WI38 (cell line): ENCODE measurements around the gene NDST1.

ENCODE experiments used
- H3K4me3 ChIP-seq: 2 replicates; pipeline ENCODE4 v1.5.1; 2011; ENCODE audit warnings: low read depth, mild to moderate bottlenecking, control low read depth, low read length
- TF ChIP-seq, protein P1 (sequence below): IDR thresholded peaks from 2 replicates; pipeline ENCODE4 v1.5.1; 2012; ENCODE audit warnings: low read depth, mild to moderate bottlenecking, control low read depth, low read length

The NDST1 gene

DNA sequence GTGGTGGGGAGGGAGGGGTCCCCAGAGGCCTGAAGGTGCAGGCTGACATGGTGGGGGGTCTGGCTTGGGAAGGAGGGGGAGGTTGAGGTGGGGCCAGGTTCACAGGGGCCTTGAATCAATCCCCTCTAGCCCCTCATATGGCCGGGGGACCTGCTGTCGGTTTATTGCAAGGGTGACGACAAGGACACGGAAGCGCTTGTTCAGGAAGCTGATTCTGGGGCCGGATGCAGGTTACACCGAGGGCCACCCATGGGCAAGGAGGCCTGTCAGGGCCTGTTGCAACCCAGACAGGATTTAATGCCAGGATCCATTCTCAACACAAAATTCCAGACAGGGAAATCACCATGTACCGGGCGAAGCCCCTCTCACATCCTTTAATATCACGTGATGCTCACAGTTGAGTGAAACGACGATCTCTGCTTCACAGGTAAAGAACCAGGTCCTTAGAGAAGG, 90.9 kb downstream of the NDST1 start:
- no peak overlapping the region for H3K4me3 ChIP-seq
- TF ChIP-seq, protein P1, sequence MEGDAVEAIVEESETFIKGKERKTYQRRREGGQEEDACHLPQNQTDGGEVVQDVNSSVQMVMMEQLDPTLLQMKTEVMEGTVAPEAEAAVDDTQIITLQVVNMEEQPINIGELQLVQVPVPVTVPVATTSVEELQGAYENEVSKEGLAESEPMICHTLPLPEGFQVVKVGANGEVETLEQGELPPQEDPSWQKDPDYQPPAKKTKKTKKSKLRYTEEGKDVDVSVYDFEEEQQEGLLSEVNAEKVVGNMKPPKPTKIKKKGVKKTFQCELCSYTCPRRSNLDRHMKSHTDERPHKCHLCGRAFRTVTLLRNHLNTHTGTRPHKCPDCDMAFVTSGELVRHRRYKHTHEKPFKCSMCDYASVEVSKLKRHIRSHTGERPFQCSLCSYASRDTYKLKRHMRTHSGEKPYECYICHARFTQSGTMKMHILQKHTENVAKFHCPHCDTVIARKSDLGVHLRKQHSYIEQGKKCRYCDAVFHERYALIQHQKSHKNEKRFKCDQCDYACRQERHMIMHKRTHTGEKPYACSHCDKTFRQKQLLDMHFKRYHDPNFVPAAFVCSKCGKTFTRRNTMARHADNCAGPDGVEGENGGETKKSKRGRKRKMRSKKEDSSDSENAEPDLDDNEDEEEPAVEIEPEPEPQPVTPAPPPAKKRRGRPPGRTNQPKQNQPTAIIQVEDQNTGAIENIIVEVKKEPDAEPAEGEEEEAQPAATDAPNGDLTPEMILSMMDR, result no peak

DNA sequence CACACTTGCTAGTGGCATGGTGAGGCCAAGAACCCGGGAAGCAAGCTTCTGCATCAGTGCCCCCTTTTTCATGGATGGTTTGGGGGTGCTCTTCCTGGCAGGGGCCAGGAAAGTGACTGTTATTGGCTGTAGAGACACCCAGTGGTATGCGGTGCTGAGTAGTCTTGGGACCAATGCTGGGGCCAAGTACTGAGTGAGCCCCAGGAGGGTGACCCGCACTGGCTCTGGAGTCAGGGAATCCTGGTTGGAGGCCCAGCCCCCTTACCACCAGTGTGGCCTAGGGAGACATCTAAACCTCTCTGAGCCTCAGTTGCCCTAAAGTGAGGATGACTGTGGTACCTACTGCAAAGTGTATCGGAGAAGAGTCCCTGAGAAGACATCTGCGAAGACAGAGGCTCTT, 91.3 kb downstream of the NDST1 start:
- no peak overlapping the region for H3K4me3 ChIP-seq
- TF ChIP-seq, protein P1, result no peak

DNA sequence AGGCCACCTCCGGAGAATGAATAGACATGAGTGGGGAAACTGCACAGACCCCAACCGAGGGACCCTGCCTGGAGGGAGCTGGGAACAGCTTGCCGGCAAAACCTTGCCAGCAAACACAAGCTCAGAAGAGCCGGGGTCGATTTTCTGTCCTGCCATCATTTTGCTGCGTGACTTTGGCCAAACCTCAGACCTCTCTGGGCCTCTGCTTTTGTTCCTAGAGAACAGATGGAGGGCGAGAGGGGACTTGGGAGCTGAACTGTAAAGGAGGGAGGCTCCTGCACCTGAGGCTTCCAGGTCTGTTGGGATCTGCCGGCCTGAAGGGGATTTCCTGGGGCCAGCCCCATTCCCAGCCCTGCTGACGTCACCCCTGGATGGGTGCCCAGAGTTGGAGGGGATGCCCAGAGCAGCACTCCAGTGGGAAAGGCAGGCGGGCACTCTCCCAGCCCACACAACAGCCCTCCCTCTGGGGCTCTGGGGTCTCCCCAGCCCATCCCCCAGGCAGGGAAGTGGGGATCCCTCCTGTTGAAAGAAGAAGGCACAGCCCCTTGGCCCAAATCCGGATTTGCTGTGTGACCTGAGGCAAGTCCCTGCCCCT, 92.1 kb downstream of the NDST1 start:
- TF ChIP-seq, protein P1, result no peak
- no peak overlapping the region for H3K4me3 ChIP-seq

DNA sequence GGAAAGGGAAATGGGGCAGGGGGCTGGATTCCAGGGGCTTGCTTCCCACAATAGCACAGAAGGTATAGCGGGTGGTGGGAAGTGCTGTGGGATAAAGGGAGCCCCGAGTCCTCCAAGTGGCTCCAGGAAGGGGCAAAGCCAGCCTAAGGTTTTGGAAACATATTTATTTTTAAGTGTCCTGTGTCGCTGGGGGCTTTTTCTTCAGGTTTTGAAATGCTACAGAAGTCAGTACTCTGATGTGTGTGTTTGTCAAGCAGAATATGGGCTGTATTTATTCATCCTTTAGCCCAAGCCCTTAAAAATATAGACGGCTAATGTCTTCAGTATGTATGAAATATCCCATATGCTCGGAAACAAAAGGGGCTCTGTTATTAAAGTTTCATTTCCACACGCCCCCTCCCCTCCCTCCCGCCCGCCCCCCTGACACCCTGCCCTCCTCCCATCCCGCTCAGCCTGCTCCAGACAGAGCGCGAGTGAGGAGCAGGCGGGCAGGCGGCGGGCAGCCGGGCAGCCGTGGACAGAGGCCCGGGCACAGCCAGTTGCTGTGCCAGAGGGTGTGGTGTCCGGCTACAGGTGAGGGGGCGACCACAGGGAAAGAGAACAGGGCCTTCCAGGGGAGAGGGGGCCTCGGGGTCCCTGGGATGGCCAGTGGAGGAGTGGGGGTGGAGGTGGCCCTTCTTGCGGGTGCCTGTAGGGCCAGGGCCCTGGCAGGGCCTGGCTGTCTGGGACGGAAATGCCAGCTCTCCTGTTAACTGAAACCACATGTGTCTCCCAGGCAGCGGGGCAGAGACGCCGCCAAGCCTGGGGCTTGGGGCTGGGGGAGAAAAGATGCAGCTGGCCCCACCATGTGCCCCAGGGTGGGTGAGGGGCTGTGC, 92.9 kb downstream of the NDST1 start:
- TF ChIP-seq, protein P1, result no peak
- no peak overlapping the region for H3K4me3 ChIP-seq

DNA sequence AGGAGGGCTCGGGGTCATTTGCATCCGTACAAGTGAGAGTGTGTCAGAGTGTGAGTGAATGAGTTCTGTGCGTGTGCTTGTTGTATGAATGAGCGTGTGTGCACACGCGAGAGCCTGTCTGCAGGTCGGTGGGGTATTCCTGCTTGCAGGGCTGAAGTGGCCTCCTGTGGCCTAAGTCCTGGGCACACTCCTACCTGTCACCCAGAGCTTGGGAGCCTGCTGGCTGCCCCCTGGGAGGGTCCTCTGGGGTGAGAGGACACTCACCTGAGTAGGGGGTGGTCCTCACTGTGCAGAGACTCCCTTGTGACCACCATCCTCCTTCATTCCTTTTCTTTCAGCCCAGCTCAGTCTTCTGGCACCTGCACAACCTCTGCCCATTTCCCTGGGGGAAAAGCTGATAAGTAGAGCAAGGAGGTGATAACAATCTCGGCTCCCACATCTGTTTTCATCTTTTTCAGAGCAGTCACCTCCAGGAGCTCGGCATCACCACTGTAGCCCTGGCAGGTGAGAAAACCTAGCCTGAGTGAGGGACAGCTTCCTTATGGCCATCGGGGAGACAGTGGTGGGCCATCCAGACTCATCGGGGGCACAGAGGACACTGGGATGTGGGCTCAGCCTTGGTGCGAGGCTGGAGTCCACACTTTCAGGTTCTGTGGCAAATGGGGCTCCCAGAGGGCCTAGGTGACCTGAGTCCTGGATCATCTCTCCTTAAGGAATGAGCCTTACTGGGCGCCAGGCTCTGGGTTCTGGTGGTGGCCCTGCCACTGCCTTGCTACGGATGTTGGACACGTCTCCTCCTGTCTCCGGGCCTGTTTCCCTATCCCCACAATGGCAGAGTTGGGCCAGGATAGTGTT, 93.8 kb downstream of the NDST1 start:
- TF ChIP-seq, protein P1, result no peak
- no peak overlapping the region for H3K4me3 ChIP-seq

DNA sequence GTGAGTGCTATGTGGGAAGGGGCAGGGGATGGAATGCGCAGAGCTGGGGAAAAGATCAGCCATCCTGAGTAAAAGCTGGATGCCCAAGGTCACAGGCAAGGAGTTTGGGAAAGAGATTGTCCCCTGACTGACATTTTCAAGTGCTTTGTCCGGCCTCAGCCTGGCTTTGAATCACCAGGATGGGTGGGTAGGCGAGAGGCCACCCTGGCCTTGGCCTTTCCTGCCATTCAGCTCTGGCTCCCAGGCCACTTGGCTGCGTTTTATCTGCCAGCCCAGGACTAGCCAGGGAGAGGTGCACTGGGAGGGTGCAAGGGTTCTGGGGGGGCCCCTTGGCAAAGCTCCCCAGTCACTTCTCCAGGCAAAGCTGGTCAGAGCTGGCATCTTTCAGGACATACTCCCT, 95.1 kb downstream of the NDST1 start:
- TF ChIP-seq, protein P1, result no peak
- H3K4me3 ChIP-seq, result no peak overlapping the region
